Measurements from ENCODE around the gene GTF2A1.
"Not testable (repeated sequence)": the region's sequence is repeated elsewhere in the genome, so short reads cannot be mapped to it uniquely, and the experiment has no call there.

Gene GTF2A1

DNA sequence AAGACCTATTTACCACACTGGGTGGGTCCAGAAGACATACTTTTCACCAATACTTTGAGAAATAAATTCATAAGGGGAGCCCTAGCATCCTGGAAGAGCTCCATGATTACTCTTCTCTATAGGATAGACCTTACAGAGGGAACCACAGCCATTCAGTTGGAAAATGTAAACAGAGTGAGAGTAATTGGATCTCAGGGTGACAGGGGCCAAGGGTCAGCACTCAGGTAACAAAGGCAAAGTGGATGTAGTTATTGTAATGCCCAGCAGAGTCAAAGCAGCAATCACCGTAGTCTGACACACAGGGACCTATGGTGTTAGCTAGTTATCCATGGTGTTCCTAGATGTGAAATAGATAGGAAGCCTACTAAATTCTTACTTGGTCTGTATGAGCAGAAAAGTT, 10.8 kb upstream of the GTF2A1 start:
- DNase-seq (ENCODE audit: low read depth in 2 of 2), result no peak

- no peak for DNase-seq (ENCODE audit: low read depth in 2 of 2)
Measured at GRCh38 chr14:81224222-81224621, 3.5 kb upstream of the GTF2A1 start.

GRCh38 chr14:81223788-81224187, 3.0 kb upstream of the GTF2A1 start:
- not testable (repeated sequence) for DNase-seq (ENCODE audit: low read depth in 2 of 2)

DNA sequence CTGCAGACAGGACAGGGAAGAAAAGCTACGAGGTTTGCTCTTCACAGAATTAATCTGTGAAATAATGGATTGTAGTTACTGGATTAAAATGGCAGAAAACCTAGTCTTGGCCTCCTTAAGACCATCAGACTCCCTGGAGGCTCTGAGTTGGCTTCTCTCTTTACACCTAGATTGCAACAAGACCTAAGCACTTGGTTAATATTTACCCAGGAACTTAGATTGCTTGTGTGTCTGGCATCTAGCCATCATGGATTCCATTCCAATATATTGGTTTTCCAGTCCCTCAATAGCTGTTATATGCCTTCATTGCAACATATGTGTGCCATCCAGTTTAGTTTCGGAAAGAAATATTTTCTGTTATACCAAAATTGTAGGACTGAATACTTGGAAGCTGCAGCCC, 1.9 kb upstream of the GTF2A1 start:
- DNase-seq (ENCODE audit: low read depth in 2 of 2), result no peak

DNA sequence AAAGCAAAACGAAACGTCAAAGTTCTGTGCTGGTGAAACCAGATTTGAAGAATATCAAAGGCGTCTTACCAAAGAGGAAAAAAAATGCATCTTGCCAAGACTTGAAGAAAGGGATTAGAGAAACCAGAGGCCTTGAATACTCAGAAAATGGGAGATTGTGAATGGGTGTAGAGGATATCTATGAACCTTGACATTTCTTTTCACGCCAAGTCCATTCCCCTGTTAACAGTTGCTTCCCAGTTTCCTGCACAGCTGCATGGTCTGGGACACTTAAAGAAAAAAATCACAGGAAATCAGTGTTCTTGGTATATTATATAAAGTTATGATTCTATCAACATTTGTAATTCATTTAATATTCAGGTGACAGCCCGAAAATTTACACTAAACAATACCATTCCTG, 1.4 kb upstream of the GTF2A1 start:
- DNase-seq (ENCODE audit: low read depth in 2 of 2), result no peak

GRCh38 chr14:81221579-81222102, 882 bp upstream of the GTF2A1 start:
- DNase-seq (ENCODE audit: low read depth in 2 of 2), result no peak

DNA sequence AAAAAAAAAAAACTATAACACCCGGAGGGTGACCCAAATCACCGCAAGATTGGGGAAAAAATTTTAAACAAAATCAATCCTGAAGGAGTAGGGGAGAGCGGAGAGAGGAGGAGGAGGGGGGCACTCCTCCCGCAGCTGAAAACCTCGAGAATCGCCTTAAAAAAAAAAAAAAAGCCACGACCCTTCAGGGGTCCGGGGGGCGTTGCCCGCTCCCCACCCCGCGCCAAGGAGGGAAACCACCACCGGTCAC, 254 bp downstream of the GTF2A1 start:
- no peak for DNase-seq (ENCODE audit: low read depth in 2 of 2)

- no peak for DNase-seq (ENCODE audit: low read depth in 2 of 2)
Measured at GRCh38 chr14:81219759-81220579, 790 bp downstream of the GTF2A1 start.

- peak; percentile 68 to 72 for DNase-seq (ENCODE audit: low read depth in 2 of 2)
Measured at GRCh38 chr14:81219210-81219758, 1.5 kb downstream of the GTF2A1 start.

- no peak for DNase-seq (ENCODE audit: low read depth in 2 of 2)
Measured at GRCh38 chr14:81211844-81212243, 8.9 kb downstream of the GTF2A1 start.

DNA sequence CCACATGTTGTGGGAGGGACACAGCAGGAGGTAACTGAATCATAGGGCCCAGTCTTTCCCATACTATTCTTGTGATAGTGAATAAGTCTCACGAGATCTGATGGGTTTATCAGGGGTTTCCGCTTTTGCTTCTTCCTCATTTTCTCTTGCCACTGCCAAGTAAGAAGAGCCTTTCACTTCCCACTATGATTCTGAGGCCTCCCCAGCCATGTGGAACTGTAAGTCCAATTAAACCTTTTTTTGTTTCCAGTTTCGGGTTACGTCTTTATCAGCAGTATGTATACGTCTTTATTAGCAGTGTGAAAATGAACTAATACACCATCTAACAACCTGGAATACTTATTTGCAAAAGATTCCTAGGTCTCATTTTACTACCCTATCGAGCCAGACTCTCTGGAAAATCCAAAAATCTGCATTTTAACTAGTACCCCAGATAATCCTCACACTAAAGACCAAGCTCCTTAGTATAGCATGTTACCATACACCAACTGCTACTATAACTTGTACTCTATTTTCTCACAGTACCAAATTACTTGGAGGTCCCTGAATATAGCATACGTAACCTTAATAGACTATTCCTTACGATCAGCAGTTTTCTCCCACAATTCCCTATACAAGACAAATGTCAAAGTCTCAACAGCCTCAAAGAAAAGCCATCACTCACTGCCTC, 11.5 kb downstream of the GTF2A1 start:
- DNase-seq (ENCODE audit: low read depth in 2 of 2), result no peak

GRCh38 chr14:81208489-81208888, 12.3 kb downstream of the GTF2A1 start:
- no peak for DNase-seq (ENCODE audit: low read depth in 2 of 2)

DNA sequence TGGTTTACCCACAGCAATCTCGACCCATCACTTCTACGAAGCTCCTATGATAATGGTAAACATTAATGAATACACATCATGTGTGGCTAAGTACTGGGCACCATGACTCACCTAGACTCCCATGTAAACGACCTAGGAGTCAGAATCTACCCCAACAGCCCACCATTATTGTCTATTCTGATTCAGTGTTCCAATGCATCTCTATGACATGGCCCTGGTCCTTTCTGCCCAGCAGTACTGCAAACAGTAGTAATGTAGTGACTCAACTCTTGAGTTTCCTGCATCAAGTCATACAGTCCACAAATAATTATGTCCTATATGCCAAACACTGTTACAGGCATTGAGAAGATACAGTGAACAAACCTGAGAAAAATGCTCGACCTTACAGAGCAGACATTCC, 14.6 kb downstream of the GTF2A1 start:
- DNase-seq (ENCODE audit: low read depth in 2 of 2), result no peak

DNA sequence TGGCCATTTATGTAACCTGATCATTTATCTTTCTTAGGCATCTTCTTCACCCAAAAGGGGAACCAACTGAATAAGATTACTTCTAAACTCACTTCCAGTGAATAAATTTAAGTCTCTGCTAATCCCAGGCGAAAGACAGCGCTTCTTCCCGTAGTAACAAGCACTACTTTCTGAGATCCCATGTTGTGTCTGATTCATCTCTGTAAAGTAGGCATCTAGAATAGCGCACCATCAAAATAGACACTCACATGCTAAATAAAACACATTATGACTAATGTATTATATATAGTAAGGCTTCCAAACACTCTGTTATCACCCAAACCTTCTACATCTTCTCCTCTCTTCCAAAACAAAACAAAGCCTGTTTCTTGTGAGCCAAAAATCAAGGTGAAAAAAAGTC, 15.1 kb downstream of the GTF2A1 start:
- DNase-seq (ENCODE audit: low read depth in 2 of 2), result no peak

- DNase-seq (ENCODE audit: low read depth in 2 of 2), result no peak
Measured at GRCh38 chr14:81200054-81200453, 20.7 kb downstream of the GTF2A1 start.

DNA sequence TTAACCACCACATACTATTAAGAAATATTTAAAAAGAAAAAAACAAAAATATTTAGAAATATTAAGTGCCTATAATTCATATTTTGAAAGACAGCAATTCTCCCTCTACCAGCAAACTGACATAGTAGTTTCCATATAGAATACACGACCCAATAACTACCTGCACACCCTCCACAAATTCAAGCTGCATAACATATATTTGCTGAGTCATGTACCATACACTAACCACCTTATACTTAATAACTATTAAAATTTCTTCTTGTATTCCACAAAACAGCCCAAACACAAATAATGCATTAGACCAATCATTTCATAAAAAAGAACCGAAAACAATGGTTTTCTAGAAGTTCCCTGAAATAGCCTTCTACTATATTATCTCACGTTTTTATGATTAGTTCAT, 21.7 kb downstream of the GTF2A1 start:
- DNase-seq (ENCODE audit: low read depth in 2 of 2), result no peak

DNA sequence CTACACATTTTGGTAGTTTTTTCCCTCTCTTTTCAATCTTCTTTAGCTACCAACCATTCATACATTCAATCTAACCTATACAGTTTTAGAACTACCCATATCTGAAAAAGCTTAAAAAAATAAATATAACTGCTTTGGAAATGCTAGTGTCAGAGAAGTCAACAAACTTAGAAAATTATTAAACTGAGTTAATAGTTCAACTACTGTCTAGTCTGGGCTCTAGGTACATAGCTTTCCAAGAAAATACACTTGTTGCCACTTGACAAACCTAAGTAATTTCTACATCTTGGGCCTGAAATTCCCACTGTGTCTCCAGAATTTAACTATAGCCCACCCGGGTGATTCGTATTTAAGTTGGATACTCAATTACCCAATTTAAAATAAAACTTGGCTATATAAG, 22.1 kb downstream of the GTF2A1 start:
- DNase-seq (ENCODE audit: low read depth in 2 of 2), result no peak

GRCh38 chr14:81193924-81194633, 26.7 kb downstream of the GTF2A1 start:
- no peak for DNase-seq (ENCODE audit: low read depth in 2 of 2)

- DNase-seq (ENCODE audit: low read depth in 2 of 2), result no peak
Measured at GRCh38 chr14:81192594-81192993, 28.2 kb downstream of the GTF2A1 start.

DNA sequence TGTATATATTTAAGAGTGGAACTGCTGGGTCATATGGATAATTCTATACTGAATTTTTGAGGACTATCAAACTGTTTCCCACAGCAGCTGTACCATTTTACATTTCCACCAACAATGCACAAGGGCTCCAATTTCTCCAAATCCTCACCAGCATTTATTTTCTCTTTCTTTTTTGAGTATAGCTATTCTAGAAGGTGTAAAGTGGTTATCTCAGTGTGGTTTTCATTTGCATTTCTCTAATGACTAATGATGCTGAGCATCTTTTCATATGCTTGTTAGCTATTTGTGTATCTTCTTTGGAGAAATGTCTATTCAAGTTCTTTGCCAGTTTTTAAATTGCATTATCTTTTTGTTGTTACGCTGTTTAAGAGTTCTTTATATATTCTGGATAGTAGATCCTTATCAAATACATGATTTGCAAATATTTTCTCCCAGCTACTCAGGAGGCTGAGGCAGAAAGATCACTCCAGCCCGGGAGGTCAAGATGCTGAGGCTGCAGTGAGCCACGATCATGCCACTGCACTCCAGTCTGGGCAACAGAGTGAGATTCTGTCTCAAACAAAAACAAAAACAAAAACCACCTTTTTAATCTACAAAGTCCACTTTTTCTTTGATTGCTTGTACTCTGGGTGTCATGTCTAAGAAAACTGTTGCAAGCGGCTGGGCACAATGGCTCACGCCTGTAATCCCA, 32.8 kb downstream of the GTF2A1 start:
- DNase-seq (ENCODE audit: low read depth in 2 of 2), result no peak

GRCh38 chr14:81179631-81180030, 41.1 kb downstream of the GTF2A1 start:
- no peak for DNase-seq (ENCODE audit: low read depth in 2 of 2)

- DNase-seq (ENCODE audit: low read depth in 2 of 2), result no peak
Measured at GRCh38 chr14:81178063-81178462, 42.7 kb downstream of the GTF2A1 start.
